B cell (primary cell): Measurements from ENCODE around the gene OR6M1. TPM values are rescaled to one million over a fixed set of nuclear protein-coding genes. Genes with fewer than 3 reads are reported as not detected.

Experiments used
- ATAC-seq: fragments of 200-7000 bp; cut with Tn5 transposase; one replicate; pipeline ENCODE4 v1.10.0; 2021; ENCODE audit warnings: low read depth, mild to moderate bottlenecking, moderate number of reproducible peaks, moderate library complexity
- CTCF ChIA-PET: fragments of 350-600 bp; sonication (Branson Sonifier 250); formaldehyde crosslinking; loops from one replicate; lab custom pipeline; 2021; ENCODE audit warnings: antibody characterized with exemption, inconsistent platforms; lab: Charles Lee
- POLR2A ChIA-PET: fragments of 350-600 bp; sonication (Branson Sonifier 250); formaldehyde crosslinking; loops from one replicate; lab custom pipeline; 2021; ENCODE audit warnings: antibody characterized with exemption; lab: Charles Lee
- DNase-seq: peaks from one replicate; pipeline ENCODE4 v3.0.0; 2013
- H2AFZ ChIP-seq: 2 replicates; pipeline ENCODE4 v1.6.1; 2012; ENCODE audit warnings: mild to moderate bottlenecking, low read depth, low read length; ENCODE audit not compliant: insufficient read depth, poor library complexity, severe bottlenecking
- H3K27ac ChIP-seq, 2 donors: 1 replicate in 1 of 2; 2 replicates in 1 of 2; pipeline ENCODE4 v1.5.1; 2012 to 2013; ENCODE audit warnings: low read length in 2 of 2, mild to moderate bottlenecking in 2 of 2, moderate library complexity in 1 of 2
- H3K27me3 ChIP-seq, 4 experiments: fragments of 200-600 bp in 1 of 4; sonication (generic) in 1 of 4; replicated peaks in 1 of 4; 1 replicate in 2 of 4; 2 replicates in 2 of 4; pipeline versions ENCODE4 v1.6.1 to v1.7.0; 2013 to 2016; ENCODE audit warnings: low read length in 3 of 4, mild to moderate bottlenecking in 2 of 4, mixed read lengths in 1 of 4, moderate library complexity in 1 of 4; ENCODE audit not compliant: insufficient read depth in 4 of 4, control insufficient read depth in 3 of 4; ENCODE audit errors: control extremely low read depth in 1 of 4
- H3K36me3 ChIP-seq, 2 experiments: replicated peaks in 1 of 2; 1 replicate in 1 of 2; 2 replicates in 1 of 2; pipeline versions ENCODE4 v1.6.1 to v1.7.1; 2013; ENCODE audit warnings: low read length in 1 of 2; ENCODE audit not compliant: insufficient read depth in 2 of 2, control insufficient read depth in 1 of 2; ENCODE audit errors: control extremely low read depth in 1 of 2, extremely low read depth in 1 of 2
- H3K4me1 ChIP-seq, 2 donors: fragments of 200-600 bp in 1 of 2; sonication (generic) in 1 of 2; 1 replicate in 1 of 2; 2 replicates in 1 of 2; pipeline versions ENCODE4 v1.5.1 to v1.6.1; 2013 to 2017; ENCODE audit warnings: low read length in 2 of 2; ENCODE audit not compliant: control insufficient read depth in 2 of 2, insufficient read depth in 2 of 2
- H3K4me2 ChIP-seq: replicated peaks from 2 replicates; pipeline ENCODE3; 2012; ENCODE audit warnings: mild to moderate bottlenecking, low read depth, low read length; ENCODE audit not compliant: poor library complexity, severe bottlenecking
- H3K4me3 ChIP-seq, 5 experiments: fragments of 200-600 bp in 1 of 5; sonication (generic) in 1 of 5; 1 replicate in 3 of 5; 2 replicates in 2 of 5; pipeline versions ENCODE4 v1.5.1 to v1.7.0; 2011 to 2016; ENCODE audit warnings: low read length in 4 of 5, mild to moderate bottlenecking in 4 of 5, low read depth in 2 of 5, control low read depth in 1 of 5, moderate library complexity in 1 of 5; ENCODE audit not compliant: insufficient read depth in 1 of 5; ENCODE audit errors: control extremely low read depth in 1 of 5, extremely low read depth in 1 of 5
- H3K79me2 ChIP-seq: fragments of 200-600 bp; sonication (generic); one replicate; pipeline ENCODE4 v1.6.0; 2016; ENCODE audit warnings: low read length; ENCODE audit not compliant: control insufficient read depth, insufficient read depth
- H3K9ac ChIP-seq: fragments of 200-600 bp; sonication (generic); 2 replicates; pipeline ENCODE4 v1.6.1; 2017; ENCODE audit warnings: mild to moderate bottlenecking, low read length, moderate library complexity
- H3K9me3 ChIP-seq, 3 donors: one replicate each; pipeline versions ENCODE4 v1.6.1 to v1.7.1; 2013; ENCODE audit warnings: low read length in 2 of 3; ENCODE audit not compliant: control insufficient read depth in 2 of 3, insufficient read depth in 1 of 3; ENCODE audit errors: control extremely low read depth in 1 of 3
- H4K20me1 ChIP-seq: 2 replicates; pipeline ENCODE4 v1.6.0; 2012; ENCODE audit warnings: mild to moderate bottlenecking, low read length; ENCODE audit not compliant: insufficient read depth, control insufficient read depth, poor library complexity, severe bottlenecking
- H3K27ac Mint-ChIP-seq: one replicate; pipeline ENCODE4 v1.8.0; 2021; ENCODE audit warnings: mixed read lengths
- H3K27me3 Mint-ChIP-seq: one replicate; pipeline ENCODE4 v1.8.0; 2021; ENCODE audit warnings: mixed read lengths
- H3K4me1 Mint-ChIP-seq: one replicate; pipeline ENCODE4 v1.8.0; 2021; ENCODE audit warnings: mixed read lengths
- H3K4me3 Mint-ChIP-seq: one replicate; pipeline ENCODE4 v1.8.0; 2021; ENCODE audit warnings: mixed read lengths
- H3K9me3 Mint-ChIP-seq: one replicate; pipeline ENCODE4 v1.8.0; 2022; ENCODE audit warnings: mixed read lengths; ENCODE audit not compliant: insufficient read depth
- EZH2 ChIP-seq: IDR thresholded peaks from 2 replicates; pipeline ENCODE4 v1.6.1; 2012; ENCODE audit warnings: borderline replicate concordance, low read depth, mild to moderate bottlenecking, moderate library complexity, low read length; ENCODE audit not compliant: insufficient read depth, poor library complexity, severe bottlenecking
- WGBS: methylation state at CpG from one replicate; pipeline ENCODE4 v1.1.5; 2013; ENCODE audit warnings: missing lambda C conversion rate; ENCODE audit not compliant: insufficient coverage; 5-methylcytosine and 5-hydroxymethylcytosine counted together
- intact Hi-C: fragments of 100-400 bp; cut with micrococcal nuclease; formaldehyde crosslinking; loops from one replicate; pipeline ENCODE4 v1.10.0; 2022
- polyA plus RNA-seq: library from polyadenylated mRNA; depleted of rRNA; stranded (reverse); fragments of >200 nt; gene quantifications from 2 replicates; pipeline ENCODE4 v1.2.3, GENCODE V29; 2012
- total RNA-seq, 2 donors: library from RNA; stranded (reverse); fragments of 120-200 nt in 1 of 2; gene quantifications; 1 replicate in 1 of 2; 2 replicates in 1 of 2; pipeline versions ENCODE4 v1.2.3 to v1.2.4, GENCODE V29; 2013 to 2022
- TF ChIP-seq, protein P1 (sequence below): fragments of 200-600 bp; IDR thresholded peaks from one replicate; pipeline ENCODE4 v1.8.0; 2022; ENCODE audit warnings: antibody characterized with exemption, mild to moderate bottlenecking

The OR6M1 gene
- total and polyA plus RNA-seq, 2 donors (not counting 1 experiment from before 2014, with no cell fraction given), result not detected

DNA sequence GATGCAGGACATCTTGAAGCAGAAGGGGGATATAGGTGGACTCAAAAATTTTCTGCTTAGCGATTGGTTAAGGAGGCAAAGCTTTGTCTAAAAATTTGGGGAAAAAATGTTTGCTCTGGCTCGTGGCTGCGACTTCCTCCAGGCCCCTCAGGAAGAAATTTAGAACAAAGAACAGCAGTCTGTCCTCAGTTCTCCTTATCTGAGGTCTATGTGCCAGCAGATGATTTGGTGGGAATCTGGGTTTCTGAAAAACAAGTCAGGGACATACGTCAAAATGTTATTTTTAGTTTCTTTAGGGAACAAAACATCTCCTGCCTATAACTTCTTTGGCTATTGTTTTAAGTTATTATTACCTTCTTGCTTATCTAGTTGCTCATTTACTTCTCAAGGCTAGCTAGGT is 8.1 kb downstream of the OR6M1 start:
- H3K9ac ChIP-seq, result no peak overlapping the region
- TF ChIP-seq, protein P1, sequence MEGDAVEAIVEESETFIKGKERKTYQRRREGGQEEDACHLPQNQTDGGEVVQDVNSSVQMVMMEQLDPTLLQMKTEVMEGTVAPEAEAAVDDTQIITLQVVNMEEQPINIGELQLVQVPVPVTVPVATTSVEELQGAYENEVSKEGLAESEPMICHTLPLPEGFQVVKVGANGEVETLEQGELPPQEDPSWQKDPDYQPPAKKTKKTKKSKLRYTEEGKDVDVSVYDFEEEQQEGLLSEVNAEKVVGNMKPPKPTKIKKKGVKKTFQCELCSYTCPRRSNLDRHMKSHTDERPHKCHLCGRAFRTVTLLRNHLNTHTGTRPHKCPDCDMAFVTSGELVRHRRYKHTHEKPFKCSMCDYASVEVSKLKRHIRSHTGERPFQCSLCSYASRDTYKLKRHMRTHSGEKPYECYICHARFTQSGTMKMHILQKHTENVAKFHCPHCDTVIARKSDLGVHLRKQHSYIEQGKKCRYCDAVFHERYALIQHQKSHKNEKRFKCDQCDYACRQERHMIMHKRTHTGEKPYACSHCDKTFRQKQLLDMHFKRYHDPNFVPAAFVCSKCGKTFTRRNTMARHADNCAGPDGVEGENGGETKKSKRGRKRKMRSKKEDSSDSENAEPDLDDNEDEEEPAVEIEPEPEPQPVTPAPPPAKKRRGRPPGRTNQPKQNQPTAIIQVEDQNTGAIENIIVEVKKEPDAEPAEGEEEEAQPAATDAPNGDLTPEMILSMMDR, result no peak
- no peak for TF ChIP-seq EZH2
- Mint-ChIP-seq H3K4me1 (no peaks in the 10 kb centered on the region), H3K9me3 (no peaks in the 10 kb centered on the region), H3K27ac (no peak overlapping the region), H3K27me3 (peaks cover 5% of the 10 kb centered on the region), H3K4me3 (no peak overlapping the region)
- no peaks in the 10 kb centered on the region for H3K36me3 ChIP-seq
- no peak overlapping the region for H3K4me2 ChIP-seq
- H2AFZ ChIP-seq, result no peak overlapping the region
- H3K9me3 ChIP-seq, result no peaks in the 10 kb centered on the region
- 60% methylated on average over 3 of the region's 4 CpGs for WGBS
- CTCF ChIA-PET, result no interaction called here
- no peaks in the 10 kb centered on the region for H4K20me1 ChIP-seq
- POLR2A ChIA-PET, result no interaction called here
- H3K27ac ChIP-seq, result no peak overlapping the region
- H3K4me1 ChIP-seq, result no peaks in the 10 kb centered on the region
- no peak for ATAC-seq
- H3K27me3 ChIP-seq, result no peaks in the 10 kb centered on the region
- no peak for DNase-seq
- intact Hi-C loops, result no loop called here
- H3K4me3 ChIP-seq, result no peak overlapping the region
- no peaks in the 10 kb centered on the region for H3K79me2 ChIP-seq

DNA sequence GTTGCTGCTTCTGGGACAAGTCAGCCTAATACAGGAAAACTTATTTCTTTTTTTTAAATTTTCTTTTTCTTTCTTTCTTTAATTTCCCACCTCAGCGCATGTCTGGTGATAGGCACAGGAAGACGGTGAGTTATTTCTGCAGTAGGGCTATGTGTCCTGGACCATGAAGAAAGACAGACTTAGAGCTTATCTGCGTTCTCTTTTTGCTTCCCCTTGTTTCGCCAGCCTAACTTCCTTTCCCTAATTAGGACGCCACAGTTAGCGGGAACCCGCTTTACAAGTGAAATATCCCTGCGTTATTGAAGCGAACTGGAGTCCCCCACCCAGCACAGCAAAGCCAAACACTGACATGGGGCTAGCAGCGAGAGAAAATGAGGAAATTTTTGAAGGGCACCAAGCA is 8.6 kb downstream of the OR6M1 start:
- no peak overlapping the region for H3K4me3 Mint-ChIP-seq
- intact Hi-C loops, result no loop called here
- no peaks in the 10 kb centered on the region for H3K9me3 Mint-ChIP-seq
- peaks cover 7% of the 10 kb centered on the region for H3K27me3 Mint-ChIP-seq
- Histone ChIP-seq H2AFZ (peak overlapping the region; percentile 21), H3K36me3 (no peaks in the 10 kb centered on the region), H3K79me2 (no peaks in the 10 kb centered on the region), H3K27ac (no peak overlapping the region), H4K20me1 (no peaks in the 10 kb centered on the region), H3K9me3 (no peaks in the 10 kb centered on the region), H3K4me2 (no peak overlapping the region), H3K9ac (no peak overlapping the region), H3K27me3 (no peaks in the 10 kb centered on the region), H3K4me3 (no peak overlapping the region), H3K4me1 (no peaks in the 10 kb centered on the region)
- H3K27ac Mint-ChIP-seq, result no peak overlapping the region
- H3K4me1 Mint-ChIP-seq, result no peaks in the 10 kb centered on the region
- WGBS, result 13% methylated on average over 3 of the region's 10 CpGs
- DNase-seq, result no peak
- no peak for ATAC-seq
- TF ChIP-seq, protein P1, result no peak
- no peak for TF ChIP-seq EZH2
- POLR2A ChIA-PET, result no interaction called here
- CTCF ChIA-PET, result no interaction called here
